Neutrophil (primary cell): ENCODE measurements around the gene RIMS1.

Experiments
- H3K27ac ChIP-seq: fragments of 200-600 bp; sonication (generic); 2 replicates; pipeline ENCODE4 v1.5.1; 2016; ENCODE audit warnings: mild to moderate bottlenecking, moderate library complexity
- H3K27me3 ChIP-seq: fragments of 200-600 bp; sonication (generic); 2 replicates; pipeline ENCODE4 v1.6.0; 2016; ENCODE audit warnings: mild to moderate bottlenecking
- H3K36me3 ChIP-seq: fragments of 200-600 bp; sonication (generic); 2 replicates; pipeline ENCODE4 v1.5.1; 2017
- H3K4me1 ChIP-seq, 2 experiments: fragments of 200-600 bp in 1 of 2; sonication (generic) in 1 of 2; 1 replicate in 1 of 2; 2 replicates in 1 of 2; pipeline versions ENCODE4 v1.5.1 to v1.6.1; 2013 to 2016; ENCODE audit warnings: low read depth in 1 of 2, low read length in 1 of 2, mild to moderate bottlenecking in 1 of 2, moderate library complexity in 1 of 2; ENCODE audit not compliant: control insufficient read depth in 1 of 2, insufficient read depth in 1 of 2
- H3K4me3 ChIP-seq, 2 experiments: fragments of 200-600 bp in 1 of 2; sonication (generic) in 1 of 2; 1 replicate in 1 of 2; 2 replicates in 1 of 2; pipeline ENCODE4 v1.5.1; 2013 to 2016; ENCODE audit warnings: low read depth in 1 of 2, low read length in 1 of 2, mild to moderate bottlenecking in 1 of 2, moderate library complexity in 1 of 2
- H3K9me3 ChIP-seq: fragments of 200-600 bp; sonication (generic); 2 replicates; pipeline ENCODE4 v1.5.1; 2016
- CTCF ChIP-seq: fragments of 200-600 bp; sonication (generic); IDR thresholded peaks from 2 replicates; pipeline ENCODE4 v1.5.1; 2016; ENCODE audit warnings: antibody characterized with exemption

Gene RIMS1

DNA sequence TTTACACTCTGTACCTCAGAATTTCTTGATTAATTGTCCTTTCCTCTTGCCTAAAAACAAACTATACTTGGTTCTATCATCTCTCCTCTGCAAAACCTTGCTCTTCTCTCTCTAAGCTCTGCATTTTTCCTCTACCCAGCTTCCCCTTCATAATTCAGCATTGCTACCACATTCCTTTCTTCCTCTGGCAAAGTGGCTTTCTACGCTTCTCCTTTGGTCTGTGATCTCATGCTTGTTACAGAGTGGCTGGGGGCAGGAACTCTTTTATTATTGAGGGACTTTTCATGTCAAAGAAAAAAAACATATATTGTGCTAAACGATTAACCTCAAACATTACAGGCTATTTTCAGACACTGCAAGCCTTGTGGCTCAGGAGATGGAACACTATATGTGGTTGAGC lies 402.2 kb downstream of the RIMS1 start:
- Histone ChIP-seq H3K9me3 (no peaks in the 10 kb centered on the region), H3K4me1 (no peaks in the 10 kb centered on the region), H3K36me3 (no peaks in the 10 kb centered on the region), H3K4me3 (no peak overlapping the region), H3K27ac (no peak overlapping the region), H3K27me3 (no peaks in the 10 kb centered on the region)
- TF ChIP-seq CTCF, result no peak

- Histone ChIP-seq H3K4me1 (no peaks in the 10 kb centered on the region), H3K36me3 (no peaks in the 10 kb centered on the region), H3K27ac (no peak overlapping the region), H3K27me3 (no peaks in the 10 kb centered on the region), H3K4me3 (no peak overlapping the region), H3K9me3 (no peaks in the 10 kb centered on the region)
- no peak for TF ChIP-seq CTCF
Observed at GRCh38 chr6:72290620-72291019, 404.3 kb downstream of the RIMS1 start.

DNA sequence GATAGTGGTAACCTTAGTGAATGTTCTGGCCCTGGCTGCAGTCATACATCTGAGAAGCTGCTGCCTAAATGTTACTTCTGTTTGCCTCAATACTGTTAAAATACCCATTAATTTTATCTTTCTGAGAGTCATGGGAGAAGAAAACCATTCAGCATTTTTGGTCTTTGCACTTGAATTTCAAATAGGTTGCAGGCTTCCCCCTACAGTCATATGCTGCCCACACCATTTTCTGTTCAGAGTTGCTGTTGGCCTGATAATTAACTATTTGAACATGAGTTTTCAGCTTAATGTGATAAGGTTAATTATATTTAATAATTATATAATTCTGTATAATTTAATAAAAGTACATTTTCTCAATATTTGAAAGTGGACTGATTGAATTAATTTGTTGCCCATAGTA lies 410.0 kb downstream of the RIMS1 start:
- Histone ChIP-seq H3K9me3 (no peaks in the 10 kb centered on the region), H3K27me3 (no peaks in the 10 kb centered on the region), H3K4me3 (no peak overlapping the region), H3K4me1 (no peaks in the 10 kb centered on the region), H3K27ac (no peak overlapping the region), H3K36me3 (no peaks in the 10 kb centered on the region)
- TF ChIP-seq CTCF, result no peak

DNA sequence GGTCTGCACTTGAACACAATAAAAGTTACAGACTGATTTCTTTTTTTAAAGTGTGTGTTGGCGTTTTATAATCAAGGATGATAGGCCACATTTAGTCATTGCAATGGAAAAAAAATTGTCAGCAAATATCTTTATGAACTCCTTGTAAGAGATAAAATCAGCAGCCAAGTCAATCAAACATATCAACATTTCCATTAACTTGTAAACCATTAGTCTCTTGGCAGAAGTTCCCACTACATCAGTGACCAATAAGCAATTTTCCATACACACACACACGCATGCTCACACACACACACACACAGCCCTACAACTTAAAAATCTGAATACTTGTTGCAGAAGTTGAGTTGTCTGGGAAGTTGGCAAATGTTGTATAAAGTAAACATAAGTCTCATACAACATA lies 419.6 kb downstream of the RIMS1 start:
- TF ChIP-seq CTCF, result no peak

DNA sequence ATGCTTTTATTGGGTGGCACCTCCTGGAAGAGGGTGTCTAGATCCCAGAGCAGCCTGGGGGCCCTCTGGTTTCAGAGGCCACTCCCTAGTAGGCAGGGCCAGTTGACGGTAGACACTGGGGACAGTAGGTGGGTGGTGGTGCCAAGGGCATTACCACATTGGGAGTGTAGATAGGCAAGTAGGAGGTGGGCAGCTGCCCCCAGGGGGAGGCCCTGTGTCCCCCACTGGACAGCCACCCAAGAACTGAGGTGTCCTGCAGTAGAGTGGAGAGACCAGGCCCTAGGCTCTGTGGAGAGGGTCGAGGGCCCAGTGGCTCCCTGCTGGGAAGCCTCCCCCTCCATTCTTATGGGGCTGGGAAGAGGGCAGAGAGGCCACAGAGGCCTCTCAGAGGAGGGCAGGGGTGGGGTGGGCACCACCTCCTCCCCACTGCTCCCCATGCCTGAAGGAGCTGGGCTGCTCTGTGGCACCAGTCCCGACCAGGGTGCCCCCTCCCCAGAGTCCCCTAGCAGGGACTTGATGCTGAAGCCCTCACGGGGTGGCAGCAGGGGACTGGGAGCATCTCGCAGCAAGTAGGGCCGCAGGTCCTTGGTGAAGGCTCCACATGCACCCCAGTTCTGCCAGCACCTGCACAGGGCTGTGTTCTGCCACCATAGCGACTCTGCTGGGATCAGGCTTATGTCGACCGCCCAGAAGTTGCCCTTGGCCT lies 430.5 kb downstream of the RIMS1 start:
- TF ChIP-seq CTCF, result no peak
- Histone ChIP-seq H3K4me3 (no peak overlapping the region), H3K9me3 (no peaks in the 10 kb centered on the region), H3K27ac (no peak overlapping the region), H3K27me3 (no peaks in the 10 kb centered on the region), H3K36me3 (no peaks in the 10 kb centered on the region), H3K4me1 (no peaks in the 10 kb centered on the region)

More for the DNA sequence above, 419.6 kb downstream of the RIMS1 start:
- Histone ChIP-seq H3K27ac (no peak overlapping the region), H3K4me1 (no peaks in the 10 kb centered on the region), H3K4me3 (no peak overlapping the region), H3K9me3 (no peaks in the 10 kb centered on the region), H3K27me3 (no peaks in the 10 kb centered on the region), H3K36me3 (no peaks in the 10 kb centered on the region)
